ENCODE results near the gene NUPR1. TPM values are rescaled to one million over a fixed set of nuclear protein-coding genes. Genes with fewer than 3 reads are reported as not detected.
A peak's percentile ranks its signal among the peaks of the same experiment; 100 is the strongest.

Gene NUPR1
- total and polyA plus RNA-seq, 2 of the 13 experiments (the other 11 are each of a cell fraction or from before 2014, with no cell fraction given): 18.0 to 25.6 TPM

GRCh38 chr16:28538733-28539596, at the start of gene NUPR1 (continued):
- TF ChIP-seq RXRA (CRISPR knock-in tag; IDR thresholded peaks at IDR 0.05): no peak
- TF ChIP-seq MXI1 (IDR thresholded peaks at IDR 0.05; ENCODE audit: borderline replicate concordance, low read depth, low read length): 0 out of 3 replicates have a peak, but pooled peaks have one; percentile 19
- TF ChIP-seq CENPBD1 (CRISPR knock-in tag; IDR thresholded peaks at IDR 0.05; ENCODE audit: borderline replicate concordance, low read depth): no peak
- TF ChIP-seq RAD21 (CRISPR knock-in tag; IDR thresholded peaks at IDR 0.05): no peak
- TF ChIP-seq ZNF75D (CRISPR knock-in tag; IDR thresholded peaks at IDR 0.05; ENCODE audit: borderline replicate concordance): no peak
- no peak for TF ChIP-seq ZNF20 (CRISPR knock-in tag; IDR thresholded peaks at IDR 0.05)
- TF ChIP-seq ZNF292 (CRISPR knock-in tag; IDR thresholded peaks at IDR 0.05; ENCODE audit: borderline replicate concordance, low read depth): no peak; the same call in 1 of the 2 replicates
- no peak for TF ChIP-seq GMEB1 (CRISPR knock-in tag; IDR thresholded peaks at IDR 0.05; ENCODE audit: borderline replicate concordance)
- no peak for TF ChIP-seq IRX3 (CRISPR knock-in tag; IDR thresholded peaks at IDR 0.05; ENCODE audit: borderline replicate concordance, low read depth)
- TF ChIP-seq ZNF619 (CRISPR knock-in tag; IDR thresholded peaks at IDR 0.05): peak; percentile 35; the same call in 1 of the 2 replicates
- TF ChIP-seq HOXA9 (CRISPR knock-in tag; IDR thresholded peaks at IDR 0.05; ENCODE audit: borderline replicate concordance): no peak
- TF ChIP-seq FOXP4 (CRISPR knock-in tag; IDR thresholded peaks at IDR 0.05): peak; percentile 87
- no peak for TF ChIP-seq TOPORS (CRISPR knock-in tag; IDR thresholded peaks at IDR 0.05)
- peak; percentile 77; the same call in 1 of the 2 replicates for TF ChIP-seq ZNF709 (CRISPR knock-in tag; IDR thresholded peaks at IDR 0.05)
- 0 out of 2 replicates have a peak, but pooled peaks have one; percentile 30 for TF ChIP-seq REL (CRISPR knock-in tag; conservative IDR thresholded peaks at IDR 0.05)
- no peak for TF ChIP-seq GRHL1 (CRISPR knock-in tag; conservative IDR thresholded peaks at IDR 0.05)
- 0 out of 2 replicates have a peak, but pooled peaks have one; percentile 49 for TF ChIP-seq MTA1 (CRISPR knock-in tag; IDR thresholded peaks at IDR 0.05; ENCODE audit: borderline replicate concordance)
- TF ChIP-seq ZNF510 (CRISPR knock-in tag; IDR thresholded peaks at IDR 0.05; ENCODE audit: low read depth): no peak
- no peak for TF ChIP-seq ZNF841 (CRISPR knock-in tag; IDR thresholded peaks at IDR 0.05; ENCODE audit: borderline replicate concordance)
- TF ChIP-seq PAWR (CRISPR knock-in tag; IDR thresholded peaks at IDR 0.05; ENCODE audit: borderline replicate concordance): no peak
- peak; percentile 73; the same call in 1 of the 2 replicates for TF ChIP-seq LBX2 (CRISPR knock-in tag; IDR thresholded peaks at IDR 0.05; ENCODE audit: borderline replicate concordance)
- TF ChIP-seq NFYC (CRISPR knock-in tag; IDR thresholded peaks at IDR 0.05): peak; percentile 18; the same call in 1 of the 2 replicates
- TF ChIP-seq TAF1 (CRISPR knock-in tag; IDR thresholded peaks at IDR 0.05): peak; percentile 65
